NCI-H748 (cell line): ENCODE data around the gene PNKP.

Experiments used
- DNase-seq: peaks from one replicate; lab custom pipeline; 2025; ENCODE audit not compliant: unreplicated experiment; lab: John Stamatoyannopoulos, UW

The PNKP gene

DNA sequence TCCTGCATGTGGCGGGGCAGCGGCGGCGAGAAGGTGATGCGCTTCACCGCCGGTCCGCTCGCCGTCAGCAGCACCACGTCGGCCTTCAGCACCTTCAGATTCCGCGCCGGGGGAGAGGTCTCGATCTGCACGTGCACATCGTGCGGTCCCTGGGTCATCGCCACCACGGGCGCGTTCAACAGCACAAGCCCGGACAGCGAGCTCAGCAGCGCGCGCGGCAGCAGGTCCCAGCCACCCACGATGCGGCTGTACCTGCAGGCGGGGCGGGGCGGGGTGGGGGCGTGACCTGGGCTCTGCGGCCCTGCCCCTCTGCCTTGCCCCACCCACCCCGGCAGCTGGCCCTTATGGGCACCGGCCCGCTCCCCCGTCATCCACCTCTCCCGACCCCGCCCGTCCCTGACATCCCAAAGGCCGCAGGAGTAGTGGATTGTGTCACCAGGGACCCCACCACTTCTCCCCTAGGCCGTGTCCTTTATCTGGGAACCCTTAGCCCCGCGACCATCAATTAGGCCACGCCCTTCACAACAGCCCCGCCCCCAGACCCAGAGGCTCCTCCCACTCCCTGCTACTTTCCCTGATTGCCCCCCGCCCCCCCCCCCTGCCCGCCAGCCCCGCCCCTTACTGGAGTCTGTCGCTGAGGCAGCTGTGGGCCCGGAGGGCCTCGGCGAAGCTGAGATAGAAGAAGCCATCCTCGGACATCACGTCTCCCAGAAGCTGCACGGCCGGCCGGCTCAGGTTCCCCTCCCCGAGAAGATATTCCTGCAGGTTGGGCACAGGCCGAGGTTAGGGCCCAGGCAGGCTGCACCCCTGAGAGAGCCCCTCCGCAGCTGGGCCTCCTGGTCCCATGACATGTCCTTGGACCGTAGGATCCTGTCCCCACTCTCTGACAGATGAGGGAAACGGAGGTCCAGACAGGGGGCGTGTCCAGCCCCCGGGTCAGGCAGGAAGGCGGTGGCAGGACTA lies 23.3 kb upstream of the PNKP start:
- peak; percentile 81 for DNase-seq

- peak; percentile 81 for DNase-seq
Observed at GRCh38 chr19:49889687-49890348, 22.4 kb upstream of the PNKP start.

DNA sequence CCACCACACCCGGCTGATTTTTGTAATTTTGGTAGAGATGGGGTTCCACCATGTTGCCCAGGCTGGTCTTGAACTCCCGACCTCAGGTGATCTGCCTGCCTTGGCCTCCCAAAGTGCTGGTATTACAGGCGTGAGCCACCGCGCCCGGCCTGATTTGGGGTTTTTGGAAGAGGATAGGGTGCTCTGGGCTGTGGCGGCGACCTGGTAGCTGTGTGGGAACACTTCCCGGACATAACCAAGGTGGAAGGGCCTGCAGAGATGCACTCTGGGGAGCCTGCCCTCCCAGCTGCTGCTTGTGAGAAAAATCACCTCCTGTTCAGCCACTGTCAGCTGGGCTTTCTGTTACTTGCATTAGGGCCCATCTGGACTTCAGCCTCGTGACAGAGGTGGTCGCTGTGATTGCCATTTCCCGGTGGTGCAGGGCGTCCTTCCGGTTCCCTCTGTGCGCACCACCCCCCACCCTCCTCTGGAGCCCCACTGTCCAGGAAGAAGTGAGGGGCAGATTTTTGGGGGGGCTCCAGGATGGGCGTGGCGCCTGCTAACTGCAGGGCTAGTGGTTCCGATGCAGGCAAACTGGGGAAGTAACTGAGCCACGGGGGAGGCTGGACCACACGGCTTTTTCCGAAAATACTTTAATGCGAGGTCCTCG lies 21.8 kb upstream of the PNKP start:
- no peak for DNase-seq

DNA sequence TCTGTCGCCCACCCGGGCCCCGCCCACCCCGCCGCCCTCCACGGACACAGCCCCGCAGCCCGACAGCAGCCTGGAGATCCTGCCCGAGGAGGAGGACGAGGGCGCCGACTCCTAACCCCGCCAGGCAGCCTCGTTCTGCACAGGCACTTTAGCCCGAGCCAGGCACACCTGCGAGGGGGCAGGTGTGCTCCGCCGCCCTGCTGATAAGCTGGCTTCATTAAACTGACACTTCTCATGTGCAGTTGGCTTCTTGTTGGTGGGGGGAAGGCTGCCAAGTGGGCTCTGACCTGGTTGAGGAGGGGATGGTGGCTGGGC lies 21.1 kb upstream of the PNKP start:
- peak; percentile 79 for DNase-seq

DNA sequence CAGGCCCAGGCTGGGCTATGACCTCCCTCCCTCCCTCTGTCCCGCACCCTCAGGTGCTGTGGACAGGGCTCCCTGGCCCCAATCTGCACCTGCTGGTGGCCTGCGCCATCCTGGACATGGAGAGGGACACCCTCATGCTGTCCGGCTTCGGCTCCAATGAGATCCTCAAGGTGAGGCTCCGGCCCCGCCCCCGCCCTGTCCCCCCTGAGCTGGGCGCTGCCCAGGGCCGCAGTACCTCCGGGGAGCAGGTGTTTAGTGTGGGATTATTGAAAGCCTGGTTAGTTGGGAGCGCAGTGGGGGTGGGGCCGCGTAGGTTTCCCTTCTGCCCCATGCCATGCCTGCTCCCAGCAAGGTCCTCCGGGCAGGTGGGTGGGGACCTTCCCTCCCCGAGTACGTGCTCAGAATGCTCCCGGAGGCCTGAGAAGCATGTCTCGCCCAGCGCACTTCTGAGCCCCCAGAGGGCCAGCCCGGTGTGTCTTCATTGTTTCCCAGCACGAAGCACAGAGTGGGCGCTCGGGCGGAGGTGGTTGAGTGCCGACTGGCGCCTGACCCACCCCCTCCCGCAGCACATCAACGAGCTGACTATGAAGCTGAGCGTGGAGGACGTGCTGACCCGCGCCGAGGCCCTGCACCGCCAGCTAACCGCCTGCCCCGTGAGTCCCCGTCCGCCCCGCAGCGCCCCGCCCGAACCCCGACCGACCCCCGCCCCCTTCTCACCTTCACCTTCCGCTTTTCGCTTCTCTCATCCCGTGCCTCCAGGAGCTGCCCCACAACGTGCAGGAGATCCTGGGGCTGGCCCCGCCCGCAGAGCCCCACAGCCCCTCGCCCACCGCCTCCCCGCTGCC lies 20.5 kb upstream of the PNKP start:
- peak; percentile 83 for DNase-seq

- DNase-seq, result no peak
Observed at GRCh38 chr19:49887037-49887664, 19.8 kb upstream of the PNKP start.

- no peak for DNase-seq
Observed at GRCh38 chr19:49884760-49885159, 17.4 kb upstream of the PNKP start.

GRCh38 chr19:49884109-49884508 lies 16.7 kb upstream of the PNKP start:
- DNase-seq, result no peak

DNA sequence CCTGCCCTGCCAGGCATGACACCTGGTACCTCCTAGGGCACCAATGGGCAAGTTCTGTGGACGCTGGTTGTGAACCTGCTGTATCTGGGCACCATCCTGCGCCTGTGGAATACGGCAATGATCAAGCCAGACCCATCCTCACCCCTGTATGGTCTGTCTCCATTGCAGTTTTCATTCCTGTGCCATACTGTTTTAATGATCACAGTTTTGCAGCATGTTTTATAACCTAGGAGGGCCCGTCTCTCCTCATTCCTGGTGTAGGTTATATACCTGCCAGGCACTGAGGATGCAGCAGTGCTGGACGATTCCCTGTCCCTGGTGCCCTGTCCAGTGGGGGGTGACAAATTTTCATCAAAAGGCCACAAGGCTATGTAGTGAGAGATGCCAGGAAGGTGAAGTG lies 15.7 kb upstream of the PNKP start:
- no peak for DNase-seq

GRCh38 chr19:49882643-49883042 lies 15.3 kb upstream of the PNKP start:
- no peak for DNase-seq

DNA sequence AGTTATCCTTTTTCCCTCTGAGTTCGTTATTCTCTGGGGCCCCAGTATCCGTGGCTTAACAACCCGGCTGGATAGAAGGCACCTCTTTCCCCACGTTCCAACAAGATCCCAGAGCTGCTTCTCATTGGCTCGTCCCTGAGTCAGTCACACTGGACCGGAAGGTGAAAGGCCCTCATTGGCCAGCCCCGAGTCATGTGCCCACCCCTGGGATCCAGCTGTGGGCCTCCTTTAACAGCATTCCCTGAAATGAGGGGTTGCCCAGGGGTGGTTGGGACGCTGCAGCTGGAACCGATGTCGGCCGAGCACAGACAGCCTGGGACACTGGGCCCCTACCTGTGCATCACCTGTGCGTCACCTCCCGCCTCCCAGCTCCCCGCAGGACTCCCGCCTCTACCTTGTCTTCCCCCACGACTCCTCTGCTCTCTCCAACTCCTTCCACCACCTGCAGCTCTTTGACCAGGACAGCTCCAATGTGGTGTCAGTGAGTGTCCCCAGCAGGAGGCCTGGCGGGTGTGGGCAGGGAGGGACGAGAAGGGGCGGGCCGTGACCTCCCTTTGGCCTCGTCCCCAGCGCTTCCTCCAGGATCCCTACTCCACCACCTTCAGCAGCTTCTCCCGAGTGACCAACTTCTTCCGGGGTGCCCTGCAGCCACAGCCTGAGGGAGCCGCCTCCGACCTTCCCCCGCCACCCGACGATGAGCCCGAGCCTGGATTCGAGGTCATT lies 14.5 kb upstream of the PNKP start:
- no peak for DNase-seq

GRCh38 chr19:49881186-49881585 lies 13.8 kb upstream of the PNKP start:
- DNase-seq, result no peak

DNA sequence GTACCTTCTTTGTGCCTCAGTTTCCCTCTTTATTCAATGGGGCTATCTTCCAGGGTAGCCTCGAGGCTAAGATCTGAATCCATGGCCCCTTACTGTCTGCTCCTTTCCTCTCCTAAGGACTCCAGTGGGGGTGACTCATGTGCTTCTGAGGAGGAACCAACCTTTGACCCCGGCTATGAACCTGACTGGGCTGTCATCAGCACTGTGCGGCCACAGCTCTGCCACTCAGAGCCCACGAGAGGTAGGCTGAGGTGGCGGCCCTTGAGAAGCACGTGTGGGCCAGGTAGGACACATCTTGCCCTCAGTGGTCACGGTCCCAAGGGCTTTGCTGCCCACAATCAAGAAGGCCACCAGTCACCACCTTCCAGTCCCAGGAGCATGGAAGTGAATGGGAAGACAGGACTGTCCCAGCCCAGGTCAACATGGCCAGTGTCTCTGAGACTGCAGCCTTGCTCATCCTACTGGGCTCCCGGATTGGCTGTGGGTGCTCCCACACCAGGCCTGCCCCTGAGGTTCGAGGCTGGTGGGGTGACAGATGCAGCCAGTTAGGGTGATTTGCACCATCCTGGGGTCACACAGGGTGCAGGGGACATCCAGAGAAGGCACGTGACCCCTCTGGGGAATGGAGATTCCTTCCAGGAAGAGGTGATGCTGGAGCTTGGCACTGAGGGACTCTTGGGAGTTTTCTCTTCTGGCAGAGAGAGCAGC lies 12.9 kb upstream of the PNKP start:
- no peak for DNase-seq

- no peak for DNase-seq
Observed at GRCh38 chr19:49879243-49879963, 12.0 kb upstream of the PNKP start.

- no peak for DNase-seq
Observed at GRCh38 chr19:49878744-49879070, 11.3 kb upstream of the PNKP start.

DNA sequence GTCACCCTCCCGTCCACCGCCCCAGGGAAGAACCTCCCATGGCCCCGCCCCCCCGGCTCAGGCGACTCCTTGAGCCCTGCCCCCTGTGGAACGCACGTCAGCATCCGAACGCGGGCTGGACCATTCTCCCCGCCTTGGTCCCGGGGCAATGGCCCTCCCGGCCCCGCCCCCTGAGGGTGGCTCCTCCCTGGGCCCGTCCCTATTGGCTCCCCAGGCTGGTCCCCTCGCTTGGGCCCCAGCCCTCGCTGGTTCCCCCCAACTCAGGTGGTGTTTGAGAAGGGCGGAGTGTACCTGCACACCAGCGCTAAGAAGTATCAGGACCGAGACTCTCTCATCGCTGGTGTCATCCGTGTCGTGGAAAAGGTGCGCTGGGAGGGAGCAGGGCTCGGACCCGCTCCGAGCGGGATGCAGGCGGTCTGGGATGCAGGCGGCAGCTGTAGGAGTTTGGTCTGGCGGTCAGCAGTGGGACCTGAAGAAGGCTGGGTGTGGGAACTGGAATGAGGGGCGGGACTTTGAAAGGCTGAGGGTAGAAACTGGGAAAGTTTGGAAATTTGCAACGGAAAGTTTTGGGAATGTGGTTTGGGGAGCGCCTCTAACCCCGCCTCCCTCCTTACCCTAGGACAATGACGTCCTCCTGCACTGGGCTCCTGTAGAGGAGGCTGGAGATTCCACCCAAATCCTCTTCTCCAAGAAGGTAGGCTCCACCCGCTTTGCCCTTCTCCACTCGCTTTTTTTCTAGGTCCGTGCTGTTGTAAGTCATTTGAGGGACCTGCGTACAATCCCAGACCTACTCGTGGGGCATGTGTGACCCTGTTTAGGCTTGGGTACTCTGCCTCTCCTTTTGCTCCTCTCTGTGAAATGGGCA lies 10.7 kb upstream of the PNKP start:
- DNase-seq, result peak; percentile 98

GRCh38 chr19:49877020-49877878 lies 9.9 kb upstream of the PNKP start, which contains the start of the genes AKT1S1 and TBC1D17:
Gene AKT1S1 (minus strand): TSS chr19:49877355. CDS start chr19:49873295, 4,060 bp downstream.
Gene TBC1D17 (plus strand): TSS chr19:49877702. CDS start chr19:49877724, 22 bp downstream.
- DNase-seq, result peak; percentile 100
